ENCODE results near the gene PGA5.
A peak's percentile ranks its signal among the peaks of the same experiment; 100 is the strongest.

- TF ChIP-seq EZH2 (IDR thresholded peaks at IDR 0.05; ENCODE audit: low read depth, unreplicated experiment) (no peak), POLR2AphosphoS5 (IDR thresholded peaks at IDR 0.05; ENCODE audit: low read depth) (no peak), CTCF (conservative IDR thresholded peaks at IDR 0.05; ENCODE audit: low read depth in 2 of 2) (0 out of 4 replicates have a peak, but pooled peaks have one; percentile 2 to 18), CREB1 (CRISPR knock-in tag; IDR thresholded peaks at IDR 0.05; ENCODE audit: low read depth) (no peak), JUNB (IDR thresholded peaks at IDR 0.05; ENCODE audit: unreplicated experiment) (no peak)
These were observed 53.1 kb downstream of the PGA5 start for GRCh38 chr11:61293867-61294716.
